GM12878 (cell line): ENCODE data around the gene VCL.

Source experiments
- EZH2 ChIP-seq: IDR thresholded peaks from 2 replicates; pipeline ENCODE4 v1.6.1; 2012; ENCODE audit warnings: low read depth, mild to moderate bottlenecking, control low read depth, inconsistent platforms, low read length, borderline replicate concordance; ENCODE audit not compliant: control insufficient read depth
- SUZ12 ChIP-seq: fragments of 200-600 bp; sonication (generic); IDR thresholded peaks from one replicate; pipeline ENCODE4 v1.6.1; 2018; ENCODE audit warnings: antibody characterized with exemption, mild to moderate bottlenecking; ENCODE audit not compliant: unreplicated experiment

DNA sequence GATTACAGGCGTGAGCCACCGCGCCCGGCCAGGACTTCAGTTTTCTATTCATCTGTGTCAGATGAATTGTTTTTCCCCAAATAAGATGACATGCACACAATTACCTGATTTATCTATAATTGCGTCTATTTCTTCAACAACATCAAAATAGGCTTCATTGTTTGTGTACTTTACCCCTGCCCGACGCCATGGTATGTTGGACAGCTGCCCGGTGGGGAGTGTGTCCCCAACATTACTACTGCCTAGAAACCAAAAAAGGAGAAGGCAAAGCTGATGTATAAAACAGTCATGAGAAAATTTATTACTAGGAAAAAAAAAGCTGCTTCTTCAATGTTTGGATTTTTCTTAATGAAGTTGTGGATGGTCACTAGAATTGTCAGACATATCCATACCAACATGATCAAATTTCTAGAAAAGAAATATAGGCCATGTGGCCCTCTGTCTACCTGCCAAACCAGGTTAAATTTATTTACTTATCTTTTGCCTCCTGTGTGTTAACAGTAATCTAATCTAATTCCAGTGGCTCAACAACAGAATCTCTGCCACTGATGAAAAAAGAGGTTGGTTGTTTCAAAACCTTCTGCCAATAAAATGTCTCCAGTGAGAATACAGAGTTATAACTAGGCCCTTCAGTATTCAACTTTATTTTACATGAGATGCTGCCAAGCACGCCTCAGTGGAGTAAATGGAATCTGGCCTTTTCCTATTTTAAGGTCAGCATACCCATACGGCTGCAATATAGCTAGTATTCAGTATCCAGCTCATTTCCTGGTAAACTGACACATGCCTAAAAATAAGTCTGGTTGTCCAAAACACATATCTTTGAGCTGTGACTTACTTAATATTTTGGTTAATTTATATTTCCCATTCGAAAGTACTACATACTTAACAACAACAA lies 136.3 kb downstream of the VCL start:
- TF ChIP-seq EZH2 (no peak), SUZ12 (no peak)
